ENCODE results near the gene SCAMP2. TPM values are rescaled to one million over a fixed set of nuclear protein-coding genes. Genes with fewer than 3 reads are reported as not detected.

The SCAMP2 gene
- total and polyA plus RNA-seq, 2 of the 13 experiments (the other 11 are each of a cell fraction or from before 2014, with no cell fraction given), result 34.8 to 121 TPM

GRCh38 chr15:74842581-74843444 is 30.4 kb downstream of the SCAMP2 start, which contains the start of gene ULK3 (continued):
- TF ChIP-seq, protein P1, sequence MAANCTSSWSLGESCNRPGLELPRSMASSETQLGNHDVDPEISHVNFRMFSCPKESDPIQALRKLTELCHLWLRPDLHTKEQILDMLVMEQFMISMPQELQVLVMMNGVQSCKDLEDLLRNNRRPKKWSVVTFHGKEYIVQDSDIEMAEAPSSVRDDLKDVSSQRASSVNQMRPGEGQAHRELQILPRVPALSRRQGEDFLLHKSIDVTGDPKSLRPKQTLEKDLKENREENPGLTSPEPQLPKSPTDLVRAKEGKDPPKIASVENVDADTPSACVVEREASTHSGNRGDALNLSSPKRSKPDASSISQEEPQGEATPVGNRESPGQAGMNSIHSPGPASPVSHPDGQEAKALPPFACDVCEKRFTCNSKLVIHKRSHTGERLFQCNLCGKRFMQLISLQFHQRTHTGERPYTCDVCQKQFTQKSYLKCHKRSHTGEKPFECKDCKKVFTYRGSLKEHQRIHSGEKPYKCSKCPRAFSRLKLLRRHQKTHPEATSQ (CRISPR knock-in tag; IDR thresholded peaks at IDR 0.05; ENCODE audit: borderline replicate concordance), result no peak
- TF ChIP-seq KDM4B (CRISPR knock-in tag; IDR thresholded peaks at IDR 0.05) (no peak), MBD4 (IDR thresholded peaks at IDR 0.05; ENCODE audit: borderline replicate concordance, low read length) (no peak), SETDB1 (CRISPR knock-in tag; IDR thresholded peaks at IDR 0.05; ENCODE audit: borderline replicate concordance) (no peak), ZFP36 (IDR thresholded peaks at IDR 0.05; ENCODE audit: borderline replicate concordance, low read depth, low read length, partially characterized antibody) (no peak), ZNF644 (CRISPR knock-in tag; IDR thresholded peaks at IDR 0.05; ENCODE audit: low read depth) (no peak), ZNF781 (CRISPR knock-in tag; IDR thresholded peaks at IDR 0.05; ENCODE audit: borderline replicate concordance, not compliant biosample characterization) (no peak), NCOA1 (CRISPR knock-in tag; IDR thresholded peaks at IDR 0.05) (no peak), SNAPC2 (CRISPR knock-in tag; IDR thresholded peaks at IDR 0.05) (0 out of 2 replicates have a peak, but pooled peaks have one; percentile 37), BCL6 (CRISPR knock-in tag; IDR thresholded peaks at IDR 0.05) (peak; percentile 11; the same call in 1 of the 2 replicates), IRF1 (CRISPR knock-in tag; IDR thresholded peaks at IDR 0.05; ENCODE audit: low read depth) (no peak), ZNF160 (CRISPR knock-in tag; IDR thresholded peaks at IDR 0.05) (no peak), ZNF766 (CRISPR knock-in tag; IDR thresholded peaks at IDR 0.05; ENCODE audit: borderline replicate concordance) (no peak), TMF1 (CRISPR knock-in tag; IDR thresholded peaks at IDR 0.05; ENCODE audit: low read depth) (0 out of 2 replicates have a peak, but pooled peaks have one; percentile 59), ZNF580 (CRISPR knock-in tag; IDR thresholded peaks at IDR 0.05; ENCODE audit: borderline replicate concordance, low read depth) (peak; percentile 23; the same call in 1 of the 2 replicates), NAIF1 (CRISPR knock-in tag; IDR thresholded peaks at IDR 0.05; ENCODE audit: borderline replicate concordance) (no peak), MEF2D (CRISPR knock-in tag; IDR thresholded peaks at IDR 0.05) (0 out of 2 replicates have a peak, but pooled peaks have one; percentile 41), ELF1 (CRISPR knock-in tag; IDR thresholded peaks at IDR 0.05) (no peak)
- TF ChIP-seq, protein P2, sequence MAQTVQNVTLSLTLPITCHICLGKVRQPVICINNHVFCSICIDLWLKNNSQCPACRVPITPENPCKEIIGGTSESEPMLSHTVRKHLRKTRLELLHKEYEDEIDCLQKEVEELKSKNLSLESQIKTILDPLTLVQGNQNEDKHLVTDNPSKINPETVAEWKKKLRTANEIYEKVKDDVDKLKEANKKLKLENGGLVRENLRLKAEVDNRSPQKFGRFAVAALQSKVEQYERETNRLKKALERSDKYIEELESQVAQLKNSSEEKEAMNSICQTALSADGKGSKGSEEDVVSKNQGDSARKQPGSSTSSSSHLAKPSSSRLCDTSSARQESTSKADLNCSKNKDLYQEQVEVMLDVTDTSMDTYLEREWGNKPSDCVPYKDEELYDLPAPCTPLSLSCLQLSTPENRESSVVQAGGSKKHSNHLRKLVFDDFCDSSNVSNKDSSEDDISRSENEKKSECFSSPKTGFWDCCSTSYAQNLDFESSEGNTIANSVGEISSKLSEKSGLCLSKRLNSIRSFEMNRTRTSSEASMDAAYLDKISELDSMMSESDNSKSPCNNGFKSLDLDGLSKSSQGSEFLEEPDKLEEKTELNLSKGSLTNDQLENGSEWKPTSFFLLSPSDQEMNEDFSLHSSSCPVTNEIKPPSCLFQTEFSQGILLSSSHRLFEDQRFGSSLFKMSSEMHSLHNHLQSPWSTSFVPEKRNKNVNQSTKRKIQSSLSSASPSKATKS (CRISPR knock-in tag; IDR thresholded peaks at IDR 0.05), result no peak
- TF ChIP-seq, protein P3, sequence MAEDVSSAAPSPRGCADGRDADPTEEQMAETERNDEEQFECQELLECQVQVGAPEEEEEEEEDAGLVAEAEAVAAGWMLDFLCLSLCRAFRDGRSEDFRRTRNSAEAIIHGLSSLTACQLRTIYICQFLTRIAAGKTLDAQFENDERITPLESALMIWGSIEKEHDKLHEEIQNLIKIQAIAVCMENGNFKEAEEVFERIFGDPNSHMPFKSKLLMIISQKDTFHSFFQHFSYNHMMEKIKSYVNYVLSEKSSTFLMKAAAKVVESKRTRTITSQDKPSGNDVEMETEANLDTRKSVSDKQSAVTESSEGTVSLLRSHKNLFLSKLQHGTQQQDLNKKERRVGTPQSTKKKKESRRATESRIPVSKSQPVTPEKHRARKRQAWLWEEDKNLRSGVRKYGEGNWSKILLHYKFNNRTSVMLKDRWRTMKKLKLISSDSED (CRISPR knock-in tag; IDR thresholded peaks at IDR 0.05), result no peak
- TF ChIP-seq, protein P4, sequence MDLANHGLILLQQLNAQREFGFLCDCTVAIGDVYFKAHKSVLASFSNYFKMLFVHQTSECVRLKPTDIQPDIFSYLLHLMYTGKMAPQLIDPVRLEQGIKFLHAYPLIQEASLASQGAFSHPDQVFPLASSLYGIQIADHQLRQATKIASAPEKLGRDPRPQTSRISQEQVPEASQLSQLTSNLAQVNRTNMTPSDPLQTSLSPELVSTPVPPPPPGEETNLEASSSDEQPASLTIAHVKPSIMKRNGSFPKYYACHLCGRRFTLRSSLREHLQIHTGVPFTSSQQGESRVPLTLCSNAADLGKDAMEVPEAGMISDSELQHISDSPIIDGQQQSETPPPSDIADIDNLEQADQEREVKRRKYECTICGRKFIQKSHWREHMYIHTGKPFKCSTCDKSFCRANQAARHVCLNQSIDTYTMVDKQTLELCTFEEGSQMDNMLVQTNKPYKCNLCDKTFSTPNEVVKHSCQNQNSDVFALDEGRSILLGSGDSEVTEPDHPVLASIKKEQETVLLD (CRISPR knock-in tag; IDR thresholded peaks at IDR 0.05; ENCODE audit: low read depth), result peak; percentile 31; the same call in 1 of the 2 replicates

Measured in HepG2 (cell line).